ENCODE data around the gene PRKAR1B.
"Not testable (repeated sequence)": the region's sequence is repeated elsewhere in the genome, so short reads cannot be mapped to it uniquely, and the experiment has no call there.

Gene PRKAR1B

GRCh38 chr7:641269-641671 is 85.8 kb downstream of the PRKAR1B start:
- DNase-seq = no peak

GRCh38 chr7:638256-639011 is 88.6 kb downstream of the PRKAR1B start:
- DNase-seq = no peak

DNA sequence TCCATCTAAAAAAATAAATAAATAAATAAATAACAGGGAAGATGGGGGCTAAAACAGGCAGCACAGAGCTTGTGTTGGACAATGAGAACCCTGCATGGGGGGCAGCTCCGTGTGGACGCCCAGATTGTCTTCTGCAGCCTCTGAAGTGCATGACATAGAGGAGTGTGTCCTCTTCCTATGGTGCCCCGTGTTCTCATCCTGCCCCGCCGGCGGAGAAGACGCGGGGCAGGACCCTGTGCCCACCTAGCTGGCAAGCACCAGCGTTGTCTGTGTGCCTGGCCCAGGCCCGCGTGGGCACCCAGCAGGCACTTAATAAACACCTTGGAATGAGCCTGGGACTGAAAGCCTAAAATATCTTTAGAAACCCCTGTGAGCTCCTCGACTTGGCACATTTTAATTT is 89.3 kb downstream of the PRKAR1B start:
- no peak for DNase-seq

DNA sequence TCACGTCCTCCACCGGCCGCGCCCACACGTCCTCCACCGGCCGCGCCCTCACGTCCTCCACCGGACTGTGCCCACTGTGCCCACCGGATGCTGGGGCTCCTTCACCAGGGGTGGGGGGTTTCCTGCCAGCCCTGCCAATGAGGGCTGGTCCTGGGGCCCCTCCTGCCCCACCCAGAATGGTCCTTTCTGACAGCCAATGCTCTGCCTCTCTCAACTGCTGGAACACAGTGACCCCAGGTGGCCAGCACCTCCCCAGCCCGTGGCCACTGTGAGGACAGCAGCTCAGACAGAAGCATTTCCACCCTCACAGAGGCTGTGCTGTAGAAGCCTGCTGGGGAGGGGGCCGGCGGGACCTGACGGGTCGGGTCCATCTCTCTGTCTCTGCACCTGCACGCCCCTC is 90.7 kb downstream of the PRKAR1B start:
- peak; percentile 0 for DNase-seq

DNA sequence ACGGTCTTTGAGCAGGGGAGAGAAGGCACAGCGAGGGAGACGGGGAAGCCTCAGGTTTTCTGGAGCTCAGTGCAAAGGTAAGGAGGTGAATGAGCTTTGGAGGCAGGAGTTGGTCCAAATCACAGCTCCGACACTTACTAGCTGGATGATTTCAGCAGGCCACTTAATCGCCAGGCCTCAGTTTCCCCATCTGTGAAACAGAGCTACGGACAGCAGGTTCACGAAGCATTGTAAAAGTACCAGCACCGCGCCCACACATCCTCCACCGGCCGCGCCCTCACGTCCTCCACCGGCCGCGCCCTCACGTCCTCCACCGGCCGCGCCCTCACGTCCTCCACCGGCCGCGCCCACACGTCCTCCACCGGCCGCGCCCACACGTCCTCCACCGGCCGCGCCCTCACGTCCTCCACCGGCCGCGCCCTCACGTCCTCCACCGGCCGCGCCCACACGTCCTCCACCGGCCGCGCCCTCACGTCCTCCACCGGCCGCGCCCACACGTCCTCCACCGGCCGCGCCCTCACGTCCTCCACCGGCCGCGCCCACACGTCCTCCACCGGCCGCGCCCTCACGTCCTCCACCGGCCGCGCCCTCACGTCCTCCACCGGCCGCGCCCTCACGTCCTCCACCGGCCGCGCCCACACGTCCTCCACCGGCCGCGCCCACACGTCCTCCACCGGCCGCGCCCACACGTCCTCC is 91.2 kb downstream of the PRKAR1B start:
- DNase-seq = not testable (repeated sequence)

DNA sequence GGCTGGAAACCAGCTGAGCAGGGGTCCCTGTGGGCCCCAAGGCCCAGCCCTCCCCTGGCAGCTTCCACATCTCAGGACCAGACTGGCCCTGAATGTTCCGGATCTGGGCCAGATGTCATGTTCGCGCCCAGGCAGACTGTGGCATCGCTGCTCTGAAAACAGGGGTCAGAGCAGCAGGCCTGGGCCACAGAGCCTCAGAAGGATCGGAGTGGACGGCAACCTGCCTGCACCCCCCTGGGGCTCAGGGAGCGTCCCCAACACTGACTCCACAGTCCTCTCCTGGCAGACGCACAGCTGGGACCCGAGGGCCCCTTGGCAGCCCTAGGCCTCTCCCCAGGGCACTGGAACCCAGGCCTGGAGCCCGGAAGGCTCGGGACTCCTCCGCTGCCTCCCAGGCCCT is 91.9 kb downstream of the PRKAR1B start:
- DNase-seq = no peak

- no peak for DNase-seq
These were observed 93.6 kb downstream of the PRKAR1B start for GRCh38 chr7:633381-634018.

DNA sequence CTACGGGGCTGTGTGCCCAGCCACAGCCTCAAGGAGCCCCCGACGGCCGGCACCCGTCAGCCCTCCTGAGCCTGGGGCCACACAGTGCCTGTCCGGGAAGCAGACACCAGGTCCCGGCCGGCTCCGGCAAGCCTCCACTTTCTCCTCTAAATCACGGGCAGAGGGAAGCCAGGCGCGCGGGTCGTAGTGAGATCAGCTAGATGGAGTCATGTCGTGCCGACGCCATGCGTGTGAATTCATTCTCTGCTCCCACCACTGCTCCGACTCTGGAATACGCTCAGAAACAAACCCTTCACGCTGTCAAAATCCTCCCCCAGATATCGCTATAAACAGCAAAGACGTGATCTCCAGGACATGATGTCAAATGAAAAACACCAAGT is 94.3 kb downstream of the PRKAR1B start:
- no peak for DNase-seq

- no peak for DNase-seq
These were observed 94.9 kb downstream of the PRKAR1B start for GRCh38 chr7:631964-632830.

- no peak for DNase-seq
These were observed 95.8 kb downstream of the PRKAR1B start for GRCh38 chr7:631291-631711.

GRCh38 chr7:630539-630938 is 96.5 kb downstream of the PRKAR1B start:
- DNase-seq = no peak

GRCh38 chr7:630111-630511 is 97.0 kb downstream of the PRKAR1B start:
- DNase-seq = no peak

DNA sequence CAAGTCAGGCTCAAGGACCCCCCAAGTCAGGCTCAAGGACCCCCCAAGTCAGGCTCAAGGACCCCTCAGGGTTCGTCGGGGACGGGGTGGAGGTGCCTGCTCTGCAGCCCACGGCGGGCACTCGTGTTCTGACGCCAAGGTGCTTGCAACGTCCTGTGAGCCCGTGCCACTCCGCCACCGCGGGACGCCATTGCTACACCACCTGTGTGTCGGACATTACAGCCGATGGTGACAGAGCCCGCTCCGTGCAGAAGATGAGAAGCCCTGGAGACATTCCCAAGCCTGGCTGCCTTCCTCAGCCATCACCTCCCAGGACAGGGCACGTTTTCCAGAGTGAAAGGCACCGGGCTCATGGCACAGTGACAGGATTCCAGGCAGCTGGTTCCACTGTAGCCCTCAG is 98.3 kb downstream of the PRKAR1B start:
- no peak for DNase-seq

GRCh38 chr7:628402-628763 is 98.7 kb downstream of the PRKAR1B start:
- DNase-seq = no peak

GRCh38 chr7:627661-628401 is 99.2 kb downstream of the PRKAR1B start:
- DNase-seq = no peak

DNA sequence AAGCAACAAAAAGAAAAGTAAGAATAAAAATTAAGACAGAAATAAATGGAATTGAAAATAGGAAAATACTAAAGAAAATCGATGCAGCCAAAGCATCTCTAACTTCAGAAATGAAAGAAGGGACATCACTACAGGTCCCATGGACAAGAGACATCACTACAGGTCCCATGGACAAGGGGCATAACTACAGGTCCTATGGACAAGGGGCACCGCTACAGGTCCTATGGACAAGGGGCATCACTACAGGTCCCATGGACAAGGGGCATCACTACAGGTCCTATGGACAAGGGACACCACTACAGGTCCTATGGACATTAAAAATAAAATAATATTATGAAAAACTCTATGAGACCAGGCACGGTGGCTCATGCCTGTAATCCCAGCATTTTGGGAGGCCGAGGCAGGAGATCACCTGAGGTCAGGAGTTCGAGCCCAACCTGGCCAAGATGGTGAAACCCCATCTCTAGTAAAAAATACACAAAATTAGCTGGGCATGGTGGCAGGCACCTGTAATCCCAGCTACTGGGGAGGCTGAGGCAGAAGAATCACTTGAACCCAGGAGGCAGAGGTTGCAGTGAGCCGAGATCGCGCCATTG is 101.6 kb downstream of the PRKAR1B start:
- DNase-seq = peak; percentile 3

DNA sequence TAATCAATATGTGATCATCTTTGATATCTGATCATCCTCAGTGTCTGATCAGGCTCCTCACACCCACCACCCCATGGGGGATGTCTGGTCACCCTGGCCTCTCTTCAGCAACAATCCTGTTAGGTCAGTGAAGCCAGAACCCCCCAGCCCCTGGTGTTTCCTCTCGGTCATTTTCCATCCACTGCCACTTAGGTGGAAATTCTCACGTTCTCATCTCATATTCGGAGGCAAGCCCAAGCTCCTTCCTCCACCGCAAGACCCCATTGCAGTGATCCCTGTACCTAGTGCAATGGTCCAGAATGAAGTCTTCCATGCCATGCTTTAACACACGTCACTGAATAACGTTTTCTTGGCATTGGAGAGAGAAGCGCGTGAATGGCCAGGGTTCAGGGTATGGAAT is 103.6 kb downstream of the PRKAR1B start:
- DNase-seq = no peak

GRCh38 chr7:621572-622285 is 105.4 kb downstream of the PRKAR1B start:
- no peak for DNase-seq

GRCh38 chr7:620885-621284 is 106.2 kb downstream of the PRKAR1B start:
- DNase-seq = peak; percentile 3

- no peak for DNase-seq
These were observed 107.0 kb downstream of the PRKAR1B start for GRCh38 chr7:620056-620455.

DNA sequence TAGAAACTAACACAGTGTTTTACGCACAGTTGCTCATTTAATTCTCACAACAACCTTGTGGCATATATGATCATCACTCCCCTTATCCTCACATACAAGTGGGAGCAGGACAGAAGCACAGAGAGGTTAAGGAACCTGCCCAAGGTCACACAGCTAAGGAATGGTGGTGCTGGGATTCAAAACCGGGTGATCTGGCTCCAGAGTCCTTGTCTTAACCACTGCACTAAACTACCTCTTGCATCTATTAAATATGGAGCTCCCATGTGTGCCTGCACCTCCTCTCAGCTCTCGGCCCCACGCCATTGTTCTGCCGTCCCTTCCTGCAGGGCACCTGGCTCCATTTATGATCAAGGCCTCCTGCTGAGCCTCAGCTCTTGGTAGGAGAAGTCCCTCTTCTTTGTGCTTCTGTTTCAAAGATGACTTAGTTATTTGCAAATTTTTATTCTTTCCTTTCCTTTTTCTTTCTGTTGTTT is 107.7 kb downstream of the PRKAR1B start:
- no peak for DNase-seq
